Activated CD8-positive, alpha-beta memory T cell treated with anti-CD3 and anti-CD28 coated beads for 1 hour (primary cell): ENCODE results near the gene AIF1.

Experiments used
- DNase-seq, 2 donors: peaks; one replicate each; pipeline ENCODE4 v3.0.0-alpha.2; 2020; ENCODE audit warnings: low read depth in 1 of 2; ENCODE audit errors: extremely low read depth in 1 of 2

Gene AIF1

DNA sequence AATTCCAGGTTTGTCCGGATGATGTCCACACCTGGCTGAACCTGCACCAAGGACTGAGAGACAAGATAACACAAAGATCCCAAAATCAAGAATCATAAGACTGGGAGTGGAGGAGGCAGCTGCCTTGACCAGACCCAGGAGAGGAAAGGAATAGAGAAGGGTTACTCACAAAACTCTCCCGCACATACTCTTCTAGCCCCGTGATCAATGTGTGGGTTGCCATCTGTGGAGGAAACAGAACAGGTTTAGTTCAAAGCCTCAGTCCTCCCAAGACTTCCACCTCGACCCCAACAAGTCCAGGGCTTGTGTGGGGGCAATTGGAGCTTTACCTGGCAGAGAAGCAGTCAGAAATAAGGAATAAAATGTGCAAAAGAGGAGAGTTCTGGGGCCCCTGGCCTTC lies 26.3 kb downstream of the AIF1 start:
- no peak for DNase-seq

DNA sequence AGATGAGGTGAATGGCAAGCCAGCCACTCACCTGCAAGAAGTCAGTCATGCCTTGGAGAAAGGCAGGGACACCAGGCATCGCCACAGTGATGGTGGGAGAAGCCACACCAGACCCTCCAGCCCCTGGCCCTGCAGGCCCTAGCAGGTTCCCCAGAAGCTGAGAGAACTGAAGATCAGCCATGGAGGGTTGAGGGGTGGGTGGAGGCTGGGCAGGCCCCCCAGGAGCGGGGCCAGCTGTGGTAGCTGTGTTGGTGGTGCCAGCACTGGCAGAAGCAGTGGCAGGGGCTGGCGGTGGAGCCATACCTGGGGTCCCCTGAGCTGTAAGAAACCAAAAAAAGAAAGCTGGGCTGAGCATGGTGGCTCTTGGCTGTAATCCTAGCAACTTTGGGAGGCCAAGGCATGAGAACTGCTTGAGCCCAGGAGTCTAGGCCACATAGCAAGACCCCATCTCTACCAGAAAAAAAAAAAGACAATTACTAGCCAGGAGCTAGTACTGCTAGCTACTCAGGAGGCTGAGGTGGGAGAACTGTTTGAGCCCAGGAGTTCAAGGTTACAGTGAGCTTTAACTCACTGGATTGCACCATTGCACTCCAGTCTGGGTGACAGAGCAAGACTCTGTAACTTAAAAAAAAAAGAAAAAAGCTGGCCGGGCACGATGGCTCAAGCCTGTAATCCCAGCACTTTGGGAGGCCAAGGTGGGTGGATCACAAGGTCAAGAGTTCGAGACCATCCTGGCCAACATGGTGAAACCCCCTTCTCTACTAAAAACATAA lies 27.9 kb downstream of the AIF1 start:
- no peak for DNase-seq

DNA sequence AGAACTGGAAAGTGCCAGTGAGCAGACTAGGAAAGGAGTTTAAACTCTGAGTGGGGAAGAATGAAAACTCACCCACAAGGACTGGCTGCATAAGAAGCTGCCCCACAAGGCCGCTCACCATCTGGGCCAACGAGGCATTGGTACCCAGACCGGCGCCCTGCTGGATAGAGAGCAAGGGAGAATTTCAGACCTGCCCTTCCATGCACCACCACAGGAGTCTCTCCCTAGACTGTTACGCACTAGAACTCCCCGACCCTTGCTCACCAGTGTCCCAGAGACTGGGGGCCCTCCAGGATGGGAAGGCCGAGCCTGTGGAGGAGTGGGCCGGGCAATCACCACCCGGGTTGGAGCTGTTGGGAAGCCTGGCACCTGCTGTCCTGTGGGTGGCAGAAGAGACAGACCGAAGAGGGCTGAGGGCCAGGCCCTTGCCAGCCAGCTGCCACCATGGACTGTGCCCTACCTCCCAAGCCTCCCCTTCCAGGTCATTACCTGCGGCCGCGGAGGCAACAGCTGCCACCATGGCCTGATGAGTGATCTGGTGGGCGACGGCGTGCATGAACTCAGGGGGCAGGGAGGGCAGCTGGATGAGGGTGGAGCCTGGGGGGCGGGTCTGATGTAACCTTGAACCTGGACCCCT lies 28.9 kb downstream of the AIF1 start:
- no peak for DNase-seq

DNA sequence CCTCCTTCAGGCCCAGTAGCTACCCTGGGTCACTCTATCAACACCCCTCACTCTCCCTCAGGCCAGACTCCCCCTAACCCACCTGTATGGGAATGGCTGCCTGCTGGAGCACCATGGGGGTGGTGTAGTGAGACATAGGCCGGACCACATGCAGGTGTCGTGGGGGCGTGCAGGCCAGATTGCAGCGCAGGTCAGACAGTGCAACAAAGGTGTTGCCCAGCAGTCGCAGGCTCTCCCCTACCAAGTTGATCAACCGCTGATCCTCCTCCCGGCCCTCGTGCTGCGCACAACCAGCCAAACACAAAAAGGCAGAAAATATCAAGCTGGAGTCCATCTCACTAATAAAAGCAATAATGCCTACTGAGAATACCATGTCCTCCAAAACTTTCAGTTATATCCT lies 30.3 kb downstream of the AIF1 start:
- no peak for DNase-seq

DNA sequence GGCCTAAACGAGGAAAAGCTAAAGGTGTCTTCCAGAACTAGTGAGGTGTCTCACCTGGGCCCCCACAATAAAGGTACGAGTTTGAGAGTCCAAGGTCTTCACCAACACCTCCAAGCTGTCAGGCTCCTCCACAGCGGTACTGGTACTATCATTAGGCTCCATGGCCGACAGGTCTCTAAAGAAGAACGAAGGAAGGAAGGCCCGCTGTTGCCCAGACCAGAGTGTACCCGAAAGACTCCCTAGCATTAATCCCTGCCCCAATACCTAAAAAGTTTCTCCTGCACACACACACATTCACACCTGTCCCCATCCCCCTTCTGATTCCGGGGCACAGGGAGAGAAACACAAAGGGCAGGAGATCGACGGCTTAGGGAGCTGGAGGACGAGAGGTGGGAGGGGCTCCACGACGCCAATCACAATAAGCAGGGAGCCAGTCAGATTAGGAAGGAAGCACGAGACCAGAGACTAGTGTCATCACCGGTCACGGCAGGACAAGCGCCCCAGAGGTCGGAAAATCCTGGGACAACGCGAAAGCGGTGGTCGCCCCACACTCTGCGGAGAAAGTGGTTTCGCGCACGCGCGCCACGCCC lies 36.7 kb downstream of the AIF1 start:
- DNase-seq = no peak

DNA sequence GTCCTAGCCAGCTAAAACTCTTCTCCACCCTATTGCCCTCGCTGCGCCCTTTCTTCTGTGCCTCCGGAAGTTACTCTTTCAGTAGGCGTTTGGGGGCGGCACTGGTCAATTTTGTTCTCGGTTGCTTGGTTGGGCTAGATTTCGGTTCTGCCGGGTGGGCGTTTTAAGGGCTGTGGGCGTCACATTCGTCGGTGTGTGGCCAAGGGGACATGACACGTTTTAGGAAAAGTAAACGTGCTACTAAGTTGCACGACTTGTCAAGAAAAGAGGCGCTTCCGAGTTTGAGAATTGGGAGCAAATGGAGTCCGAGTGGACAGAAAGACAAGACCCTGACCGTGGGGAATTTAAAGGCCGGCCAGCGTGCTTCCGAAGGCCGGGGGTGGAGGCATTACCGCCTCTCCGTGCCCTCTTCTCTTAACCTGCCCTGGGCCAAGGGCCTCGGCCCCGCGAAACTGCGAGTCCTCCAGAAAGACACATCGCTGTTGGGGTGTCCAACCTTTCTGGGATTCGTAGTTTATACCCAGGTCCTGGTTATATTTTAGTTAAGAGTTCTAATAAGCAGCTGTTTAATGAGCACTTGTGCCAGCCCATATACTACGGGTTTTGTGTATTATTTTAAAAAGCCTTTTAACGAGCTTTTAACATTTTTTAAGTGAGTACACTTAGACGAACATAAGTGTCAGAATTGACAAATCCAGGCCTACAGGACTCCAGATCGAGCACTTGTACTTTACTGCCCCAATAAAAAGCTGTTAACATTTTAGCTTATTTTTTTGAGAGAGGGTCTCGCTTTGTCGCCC lies 38.1 kb downstream of the AIF1 start:
- peak; percentile 66 to 69 for DNase-seq

DNA sequence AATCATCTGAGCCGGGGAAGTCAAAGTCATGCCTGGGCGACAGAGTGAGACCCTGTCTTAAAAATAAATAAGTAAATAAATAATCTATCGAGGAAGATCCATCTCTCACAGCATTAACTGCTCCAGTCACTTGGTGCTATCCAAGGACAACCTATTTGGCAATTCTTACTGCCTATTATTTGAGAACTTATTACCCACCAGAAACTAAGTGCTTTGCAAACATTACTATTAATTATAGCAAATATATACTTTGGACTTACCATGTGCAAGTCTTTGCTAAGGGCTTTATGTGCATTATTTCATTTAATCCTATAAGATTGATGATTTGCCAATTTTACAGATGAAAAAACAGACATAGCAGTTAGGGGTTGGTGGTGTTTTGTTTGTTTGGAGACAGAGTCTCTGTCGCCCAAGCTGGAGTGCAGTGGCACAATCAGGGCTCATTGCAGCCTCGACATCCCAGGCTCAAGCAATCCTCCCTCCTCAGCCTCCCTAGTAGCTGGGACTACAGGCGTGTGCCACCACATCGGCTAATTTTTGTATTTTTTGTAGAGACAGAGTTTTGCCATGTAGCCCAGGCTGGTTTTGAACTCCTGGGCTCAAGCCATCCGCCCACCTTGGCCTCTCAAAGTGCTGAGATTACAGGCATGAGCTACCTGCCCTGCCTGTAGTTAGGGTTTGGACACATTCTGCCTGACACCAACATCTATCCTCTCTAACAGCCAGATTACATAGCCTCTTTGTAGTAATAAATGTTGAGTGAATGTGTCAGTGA lies 39.7 kb downstream of the AIF1 start:
- no peak for DNase-seq

DNA sequence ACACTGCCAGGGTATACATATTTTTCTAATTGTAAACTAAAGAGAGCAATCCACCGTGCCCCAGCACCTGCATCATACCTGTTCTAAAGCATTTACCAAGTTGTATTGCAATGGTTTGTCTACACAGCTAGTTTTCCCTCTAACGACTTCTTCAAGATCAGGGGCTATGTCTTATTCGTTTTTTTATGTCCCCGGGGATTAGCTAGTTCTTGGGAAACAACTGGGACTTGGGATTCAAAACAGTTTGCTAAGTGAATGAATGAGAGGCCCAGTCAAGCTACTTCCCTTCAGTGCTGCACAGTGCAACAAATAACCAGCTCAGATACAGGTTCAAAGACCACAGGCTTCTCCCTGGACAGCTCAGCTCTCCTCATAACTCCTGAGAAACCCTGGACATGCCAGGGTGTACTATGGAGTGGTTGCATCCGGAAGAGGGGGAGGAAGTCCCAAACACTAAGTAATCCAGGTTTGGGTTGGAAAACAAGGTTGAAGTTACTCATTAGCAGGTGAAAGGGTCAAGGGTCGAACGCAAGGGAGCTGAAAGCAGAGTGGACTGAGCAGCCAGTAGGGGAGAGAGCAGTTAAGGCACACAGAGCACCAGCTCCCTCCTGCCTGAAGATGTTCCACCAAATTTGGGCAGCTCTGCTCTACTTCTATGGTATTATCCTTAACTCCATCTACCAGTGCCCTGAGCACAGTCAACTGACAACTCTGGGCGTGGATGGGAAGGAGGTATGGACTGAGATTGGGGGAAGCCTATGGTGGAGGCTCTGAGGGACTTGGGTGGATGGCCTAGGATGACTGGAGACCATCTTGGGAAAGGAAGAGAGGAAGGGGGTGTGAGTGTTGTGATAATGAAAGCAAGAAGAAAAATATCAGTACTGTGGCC lies 40.6 kb downstream of the AIF1 start, which contains the start of gene APOM:
APOM (plus strand) TSS at position 546 of the 889 bp plus-strand sequence; CDS start at position 619, 73 bp downstream.
- no peak for DNase-seq

DNA sequence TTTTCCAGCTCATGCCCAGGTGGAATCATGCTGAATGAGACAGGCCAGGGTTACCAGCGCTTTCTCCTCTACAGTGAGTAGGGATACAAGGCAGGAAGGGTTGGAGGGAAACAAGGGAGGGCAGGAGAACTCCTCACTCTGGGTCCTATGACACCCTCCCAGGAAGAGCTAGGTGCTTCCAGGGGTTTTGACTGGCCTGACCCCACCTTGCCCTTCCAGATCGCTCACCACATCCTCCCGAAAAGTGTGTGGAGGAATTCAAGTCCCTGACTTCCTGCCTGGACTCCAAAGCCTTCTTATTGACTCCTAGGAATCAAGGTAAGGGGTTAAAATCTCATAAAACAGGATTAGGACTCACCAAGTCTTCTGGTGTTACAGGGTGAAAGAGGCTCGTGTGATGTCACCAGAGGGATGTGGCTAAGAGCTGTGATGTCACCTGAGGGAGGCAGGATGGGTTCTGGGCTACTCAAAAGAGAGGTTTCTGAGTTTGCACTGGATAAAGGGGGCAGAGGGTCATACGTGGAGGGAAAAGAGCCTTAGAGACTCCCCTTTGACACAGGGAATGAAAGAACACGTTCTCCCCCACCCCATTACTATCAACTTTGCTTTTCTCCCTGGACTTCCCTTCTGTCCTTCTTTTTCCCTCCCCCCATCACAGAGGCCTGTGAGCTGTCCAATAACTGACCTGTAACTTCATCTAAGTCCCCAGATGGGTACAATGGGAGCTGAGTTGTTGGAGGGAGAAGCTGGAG lies 42.5 kb downstream of the AIF1 start:
- no peak for DNase-seq

DNA sequence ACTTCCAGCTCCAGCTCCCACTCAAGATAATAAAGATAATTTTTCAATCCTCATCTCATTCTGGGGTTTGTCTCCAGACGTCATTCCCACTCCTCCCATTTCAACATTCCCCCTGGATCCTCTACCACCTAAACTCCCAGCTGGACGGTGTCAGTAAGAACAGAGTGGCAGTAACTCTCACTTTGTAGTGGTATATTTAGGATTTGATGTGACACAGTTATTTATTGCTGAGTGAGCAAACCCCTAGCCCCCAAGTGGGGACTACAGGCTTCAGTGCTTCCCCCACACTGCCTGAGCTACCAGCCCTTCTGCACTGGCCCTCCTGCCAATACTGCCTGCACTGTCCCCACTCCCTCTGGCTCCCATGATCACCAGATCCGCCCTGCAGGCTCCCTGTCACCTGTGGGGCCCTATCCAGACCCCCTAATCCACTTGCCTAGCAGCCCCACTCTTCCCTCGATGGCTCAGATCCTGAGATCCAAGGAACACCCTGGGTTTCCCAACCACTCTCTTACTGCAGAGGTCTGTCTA lies 43.2 kb downstream of the AIF1 start:
- DNase-seq = no peak

DNA sequence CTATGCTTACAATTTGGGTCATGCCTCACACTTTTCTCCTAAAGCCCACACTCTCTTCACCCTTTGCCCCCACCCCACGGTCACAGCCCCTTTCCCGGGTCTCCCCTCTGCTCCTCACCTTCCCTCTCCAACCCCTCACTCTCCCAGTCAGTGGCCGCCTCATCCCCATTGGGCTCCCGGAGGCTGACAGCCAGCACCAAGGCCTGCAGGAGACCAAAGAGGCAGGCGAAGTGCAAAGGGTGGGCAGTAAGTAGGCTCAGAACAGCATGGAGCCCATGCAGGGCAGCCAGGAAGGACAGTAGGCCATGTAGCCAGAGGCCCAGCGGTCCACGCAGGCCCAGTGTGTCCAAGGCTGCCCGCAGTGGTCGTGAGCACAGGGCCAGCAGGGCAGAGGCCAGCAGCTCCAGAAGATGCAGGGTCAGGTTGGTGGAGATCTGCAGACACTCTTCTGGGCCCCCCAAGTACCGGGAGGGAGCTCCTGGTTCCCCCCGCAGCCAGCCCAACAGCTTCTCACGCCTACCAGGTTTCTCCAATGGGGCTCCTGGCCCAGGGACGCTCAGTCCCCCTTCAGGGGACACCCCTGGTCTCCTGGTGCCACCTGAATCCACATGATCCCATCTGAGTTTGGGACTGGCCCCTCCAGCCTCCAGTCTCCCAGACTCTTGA lies 44.1 kb downstream of the AIF1 start:
- no peak for DNase-seq

DNA sequence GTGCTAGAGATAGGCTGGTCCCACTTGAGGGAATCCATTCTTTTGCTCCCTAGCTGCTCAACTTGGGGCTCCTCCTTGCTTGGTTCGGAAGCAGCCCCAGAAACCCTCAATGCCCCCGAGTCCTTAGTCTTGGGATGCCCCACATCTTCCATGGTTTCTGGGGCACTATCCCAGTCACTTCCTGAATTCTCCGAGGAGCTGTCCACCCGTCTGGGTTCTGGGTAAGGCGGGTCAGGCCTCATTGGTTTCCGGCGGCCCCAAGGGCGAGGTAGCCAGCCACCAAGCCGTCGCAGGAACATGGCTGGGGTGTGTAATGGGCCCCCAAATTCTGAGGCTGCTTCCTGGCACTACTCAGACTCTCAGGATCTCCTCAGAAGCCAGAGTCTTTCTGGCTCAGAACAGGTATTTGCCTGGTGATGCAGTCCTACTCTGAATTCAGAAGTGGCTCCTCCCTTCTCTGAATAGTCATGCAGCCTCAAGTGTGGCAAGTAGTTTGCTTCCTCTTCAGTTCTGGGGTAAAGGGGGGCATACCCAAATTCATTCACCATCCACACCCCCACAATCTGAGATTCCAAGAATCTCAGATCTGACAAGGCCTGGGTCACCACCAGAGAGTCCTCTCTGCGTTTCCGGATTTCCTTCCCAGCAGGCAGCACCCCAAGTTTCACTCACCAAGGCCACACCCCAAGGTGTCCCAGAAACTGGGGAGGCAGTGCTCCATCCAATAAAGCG lies 44.8 kb downstream of the AIF1 start:
- no peak for DNase-seq

DNA sequence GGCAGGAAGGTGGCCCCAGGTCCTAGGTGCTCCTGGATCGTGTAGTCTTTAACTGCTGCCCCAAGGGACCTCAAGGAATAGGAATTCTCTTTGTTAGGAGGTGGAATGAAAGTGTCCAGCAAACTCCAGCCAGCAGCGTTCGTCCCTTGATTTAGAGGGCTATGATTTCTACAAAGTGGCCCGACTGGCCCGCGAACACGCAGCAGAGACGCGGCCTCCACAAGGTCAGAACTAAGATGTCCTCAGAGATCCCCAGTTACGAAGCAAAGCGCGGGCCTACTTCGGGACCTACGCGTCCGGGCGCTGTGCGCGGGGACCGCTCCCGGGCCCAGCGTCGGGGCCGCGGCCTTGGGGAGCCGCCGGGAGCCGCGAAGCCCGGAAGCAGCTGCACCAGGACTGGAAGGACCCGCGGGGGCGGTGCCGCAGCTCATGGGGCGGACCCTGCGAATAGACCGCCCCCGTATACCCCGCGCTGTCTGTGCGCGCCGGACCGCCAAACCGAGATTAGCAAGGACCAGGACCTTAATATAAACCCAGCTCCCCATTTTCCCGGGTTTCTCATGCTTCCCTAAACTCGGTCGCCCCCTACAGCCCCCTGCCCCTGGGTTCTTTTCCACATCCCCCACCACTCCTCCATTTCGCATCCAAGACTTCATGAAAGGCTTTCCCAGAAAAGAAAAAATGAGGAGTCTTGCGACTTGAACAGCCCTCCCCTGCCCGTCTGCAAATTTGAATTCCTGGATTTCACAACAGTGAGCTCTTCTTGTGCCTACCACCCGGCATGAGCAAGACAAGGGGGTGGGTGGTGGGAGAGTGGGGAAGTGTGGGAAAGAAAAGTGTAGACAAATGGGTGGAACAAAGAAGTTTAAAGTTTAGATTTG lies 45.6 kb downstream of the AIF1 start, which contains the start of gene C6orf47:
C6orf47 (minus strand) TSS at position 398 of the 881 bp plus-strand sequence. CDS start 831 bp downstream, outside the sequence.
- peak; percentile 37 to 70 for DNase-seq

DNA sequence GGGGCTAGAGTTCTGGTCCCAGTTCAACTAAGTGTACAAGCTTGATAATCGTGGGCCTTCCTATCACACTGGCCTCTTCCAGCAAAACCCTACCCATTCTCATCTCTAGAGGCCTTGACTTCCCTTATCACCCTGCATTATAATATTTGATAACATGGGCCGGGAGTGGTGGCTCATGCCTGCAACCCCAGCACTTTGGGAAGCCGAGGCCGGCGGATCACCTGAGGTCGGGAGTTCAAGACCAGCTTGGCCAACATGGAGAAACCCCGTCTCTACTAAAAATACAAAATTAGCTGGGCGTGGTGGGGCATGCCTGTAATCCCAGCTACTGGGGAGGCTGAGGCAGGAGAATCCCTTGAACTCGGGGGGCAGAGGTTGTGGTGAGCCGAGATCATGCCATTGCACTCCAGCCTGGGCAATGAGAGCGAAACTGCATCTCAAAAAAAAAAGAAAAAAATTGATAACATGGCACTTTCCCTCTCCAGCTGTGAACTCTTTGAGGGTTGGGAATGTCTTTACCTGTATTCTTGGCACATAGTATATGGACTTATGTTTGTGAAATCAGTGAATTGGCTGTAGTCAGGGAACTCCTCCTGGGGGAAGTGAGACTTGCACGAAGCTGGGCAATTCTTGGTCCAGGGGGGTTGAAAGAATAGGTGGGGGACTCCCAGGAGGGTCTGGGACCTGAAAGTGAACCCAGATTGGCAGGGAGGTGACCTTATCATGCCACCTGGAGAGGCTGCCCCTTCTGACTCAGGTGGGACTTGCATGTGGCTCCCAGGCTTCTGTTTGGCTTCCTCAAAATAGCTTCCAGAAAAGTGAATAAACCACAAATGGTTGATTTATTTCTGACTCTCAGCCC lies 46.5 kb downstream of the AIF1 start:
- no peak for DNase-seq

DNA sequence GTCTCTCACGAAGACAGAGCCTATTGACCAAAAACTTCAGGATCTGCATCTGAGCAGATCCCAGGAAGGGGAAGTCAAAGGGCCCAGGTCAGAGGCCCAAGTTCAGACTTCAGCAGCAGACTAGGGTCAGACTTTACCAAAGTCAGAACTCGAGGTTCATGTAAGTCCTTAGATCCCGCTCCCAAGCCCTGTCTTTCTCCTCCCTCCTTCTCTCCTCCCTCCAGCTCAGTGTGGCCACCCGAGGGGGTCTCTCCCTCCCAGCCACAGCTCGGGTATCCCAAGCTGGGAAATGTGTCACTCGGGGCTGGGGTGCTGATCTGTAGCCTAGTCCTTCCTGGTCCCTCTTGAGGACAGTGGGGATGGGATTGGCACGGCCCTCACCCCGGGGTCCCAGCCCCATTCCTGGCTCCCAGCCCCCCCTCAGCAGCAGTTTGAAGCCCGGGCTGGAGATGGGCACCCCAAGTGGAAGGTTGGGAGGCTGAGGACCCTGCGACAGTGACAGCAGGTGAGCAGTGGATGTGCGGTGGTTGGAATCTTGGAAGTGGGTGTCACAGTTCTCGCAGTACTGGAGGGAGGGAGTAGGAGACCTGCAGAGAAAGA lies 47.2 kb downstream of the AIF1 start:
- no peak for DNase-seq
